ENCODE data around the gene AGAP3. TPM values are rescaled to one million over a fixed set of nuclear protein-coding genes. Genes with fewer than 3 reads are reported as not detected.

AGAP3 gene
- total RNA-seq, 2 donors from 2014 or later = 45.0 to 58.6 TPM

GRCh38 chr7:151123158-151123821 lies 37.0 kb downstream of the AGAP3 start:
- no peak for ATAC-seq (replicated peaks)
- Mint-ChIP-seq H3K36me3 (ENCODE audit: low read depth) (peaks cover 48% of the 10 kb centered on the region), H3K27me3 (no peaks in the 10 kb centered on the region), H3K4me3 (no peak overlapping the region), H3K27ac (peak overlapping the region; percentile 31), H3K9me3 (no peaks in the 10 kb centered on the region), H3K4me1 (peaks cover 7% of the 10 kb centered on the region)

- peak overlapping the region; percentile 31 for H3K27ac Mint-ChIP-seq
- H3K27me3 Mint-ChIP-seq = no peaks in the 10 kb centered on the region
- peaks cover 43% of the 10 kb centered on the region for H3K36me3 Mint-ChIP-seq (ENCODE audit: low read depth)
- H3K4me3 Mint-ChIP-seq = no peak overlapping the region
- H3K9me3 Mint-ChIP-seq = no peaks in the 10 kb centered on the region
- peak; percentile 93 for ATAC-seq (replicated peaks)
- peaks cover 7% of the 10 kb centered on the region for H3K4me1 Mint-ChIP-seq
These were observed 37.7 kb downstream of the AGAP3 start for GRCh38 chr7:151123822-151124464.

- Mint-ChIP-seq H3K27me3 (no peaks in the 10 kb centered on the region), H3K4me3 (no peak overlapping the region), H3K4me1 (peaks cover 7% of the 10 kb centered on the region), H3K9me3 (no peaks in the 10 kb centered on the region), H3K36me3 (ENCODE audit: low read depth) (peaks cover 38% of the 10 kb centered on the region), H3K27ac (no peak overlapping the region)
- ATAC-seq (replicated peaks) = no peak
These were observed 38.2 kb downstream of the AGAP3 start for GRCh38 chr7:151124481-151124880.

GRCh38 chr7:151124899-151125399 lies 38.7 kb downstream of the AGAP3 start:
- peaks cover 33% of the 10 kb centered on the region for H3K36me3 Mint-ChIP-seq (ENCODE audit: low read depth)
- H3K9me3 Mint-ChIP-seq = no peaks in the 10 kb centered on the region
- ATAC-seq (replicated peaks) = no peak
- H3K27ac Mint-ChIP-seq = no peak overlapping the region
- peaks cover 7% of the 10 kb centered on the region for H3K4me1 Mint-ChIP-seq
- no peak overlapping the region for H3K4me3 Mint-ChIP-seq
- H3K27me3 Mint-ChIP-seq = no peaks in the 10 kb centered on the region

GRCh38 chr7:151125470-151125845 lies 39.2 kb downstream of the AGAP3 start:
- Mint-ChIP-seq H3K27me3 (no peaks in the 10 kb centered on the region), H3K9me3 (no peaks in the 10 kb centered on the region), H3K36me3 (ENCODE audit: low read depth) (peaks cover 33% of the 10 kb centered on the region), H3K27ac (no peak overlapping the region), H3K4me3 (no peak overlapping the region), H3K4me1 (peaks cover 7% of the 10 kb centered on the region)
- no peak for ATAC-seq (replicated peaks)

GRCh38 chr7:151125846-151126481 lies 39.7 kb downstream of the AGAP3 start:
- Mint-ChIP-seq H3K27me3 (no peaks in the 10 kb centered on the region), H3K36me3 (ENCODE audit: low read depth) (peaks cover 33% of the 10 kb centered on the region), H3K4me1 (peaks cover 7% of the 10 kb centered on the region), H3K4me3 (no peak overlapping the region), H3K27ac (no peak overlapping the region), H3K9me3 (no peaks in the 10 kb centered on the region)
- no peak for ATAC-seq (replicated peaks)

GRCh38 chr7:151126491-151127137 lies 40.3 kb downstream of the AGAP3 start:
- Mint-ChIP-seq H3K9me3 (no peaks in the 10 kb centered on the region), H3K4me3 (no peak overlapping the region), H3K27ac (no peak overlapping the region), H3K36me3 (ENCODE audit: low read depth) (peaks cover 31% of the 10 kb centered on the region), H3K27me3 (no peaks in the 10 kb centered on the region), H3K4me1 (peaks cover 7% of the 10 kb centered on the region)
- ATAC-seq (replicated peaks) = no peak

- no peak overlapping the region for H3K27ac Mint-ChIP-seq
- H3K4me3 Mint-ChIP-seq = no peak overlapping the region
- no peaks in the 10 kb centered on the region for H3K27me3 Mint-ChIP-seq
- ATAC-seq (replicated peaks) = no peak
- H3K4me1 Mint-ChIP-seq = peaks cover 7% of the 10 kb centered on the region
- no peaks in the 10 kb centered on the region for H3K9me3 Mint-ChIP-seq
- H3K36me3 Mint-ChIP-seq (ENCODE audit: low read depth) = peaks cover 34% of the 10 kb centered on the region
These were observed 41.9 kb downstream of the AGAP3 start for GRCh38 chr7:151128144-151128543.

GRCh38 chr7:151128716-151129115 lies 42.4 kb downstream of the AGAP3 start:
- no peak for ATAC-seq (replicated peaks)
- peaks cover 28% of the 10 kb centered on the region for H3K36me3 Mint-ChIP-seq (ENCODE audit: low read depth)
- H3K4me3 Mint-ChIP-seq = no peak overlapping the region
- H3K27ac Mint-ChIP-seq = no peak overlapping the region
- no peaks in the 10 kb centered on the region for H3K27me3 Mint-ChIP-seq
- H3K9me3 Mint-ChIP-seq = no peaks in the 10 kb centered on the region
- H3K4me1 Mint-ChIP-seq = peaks cover 5% of the 10 kb centered on the region

GRCh38 chr7:151129117-151129959 lies 43.1 kb downstream of the AGAP3 start:
- no peak for ATAC-seq (replicated peaks)
- H3K4me3 Mint-ChIP-seq = no peak overlapping the region
- peaks cover 22% of the 10 kb centered on the region for H3K36me3 Mint-ChIP-seq (ENCODE audit: low read depth)
- no peaks in the 10 kb centered on the region for H3K4me1 Mint-ChIP-seq
- no peaks in the 10 kb centered on the region for H3K9me3 Mint-ChIP-seq
- H3K27me3 Mint-ChIP-seq = no peaks in the 10 kb centered on the region
- H3K27ac Mint-ChIP-seq = no peak overlapping the region

GRCh38 chr7:151129960-151130591 lies 43.8 kb downstream of the AGAP3 start:
- H3K4me3 Mint-ChIP-seq = no peak overlapping the region
- H3K36me3 Mint-ChIP-seq (ENCODE audit: low read depth) = peaks cover 20% of the 10 kb centered on the region
- no peak overlapping the region for H3K27ac Mint-ChIP-seq
- no peak for ATAC-seq (replicated peaks)
- no peaks in the 10 kb centered on the region for H3K4me1 Mint-ChIP-seq
- no peaks in the 10 kb centered on the region for H3K27me3 Mint-ChIP-seq
- H3K9me3 Mint-ChIP-seq = no peaks in the 10 kb centered on the region

GRCh38 chr7:151130741-151131157 lies 44.5 kb downstream of the AGAP3 start:
- H3K9me3 Mint-ChIP-seq = no peaks in the 10 kb centered on the region
- no peaks in the 10 kb centered on the region for H3K27me3 Mint-ChIP-seq
- H3K4me3 Mint-ChIP-seq = no peak overlapping the region
- no peak overlapping the region for H3K27ac Mint-ChIP-seq
- H3K36me3 Mint-ChIP-seq (ENCODE audit: low read depth) = peaks cover 20% of the 10 kb centered on the region
- H3K4me1 Mint-ChIP-seq = no peaks in the 10 kb centered on the region
- ATAC-seq (replicated peaks) = no peak

- peaks cover 20% of the 10 kb centered on the region for H3K36me3 Mint-ChIP-seq (ENCODE audit: low read depth)
These were observed 44.9 kb downstream of the AGAP3 start for GRCh38 chr7:151131224-151131591.

More at GRCh38 chr7:151131224-151131591, 44.9 kb downstream of the AGAP3 start:
- Mint-ChIP-seq H3K27me3 (no peaks in the 10 kb centered on the region), H3K27ac (no peak overlapping the region), H3K9me3 (no peaks in the 10 kb centered on the region), H3K4me1 (no peaks in the 10 kb centered on the region), H3K4me3 (no peak overlapping the region)
- no peak for ATAC-seq (replicated peaks)
